GM18858 (cell line): ENCODE measurements around the gene OR11L1.

Experiments used
- ATAC-seq: cut with Tn5 transposase; IDR thresholded peaks from one replicate; pipeline ENCODE4 v1.9.1; 2021; ENCODE audit not compliant: unreplicated experiment

Gene OR11L1

DNA sequence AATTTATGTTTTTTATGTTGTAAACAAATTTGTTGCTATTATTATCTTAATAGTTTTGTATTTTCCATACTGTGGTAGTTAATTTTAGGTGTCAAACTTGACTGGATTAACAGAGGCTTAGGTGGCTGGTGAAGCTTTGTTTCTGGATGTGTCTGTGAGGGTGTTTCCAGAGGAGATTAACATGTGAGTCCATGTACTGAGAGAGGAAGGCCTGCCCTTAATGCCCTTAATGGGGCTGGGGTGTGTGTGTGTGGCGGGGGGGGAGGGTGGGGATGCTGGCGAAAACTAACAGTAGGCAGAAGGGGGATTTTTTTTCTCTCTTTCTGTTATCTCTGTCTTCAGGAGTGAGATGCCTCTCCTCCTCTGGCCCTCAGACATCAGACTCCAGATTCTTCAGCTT lies 19.6 kb downstream of the OR11L1 start:
- ATAC-seq, result no peak

DNA sequence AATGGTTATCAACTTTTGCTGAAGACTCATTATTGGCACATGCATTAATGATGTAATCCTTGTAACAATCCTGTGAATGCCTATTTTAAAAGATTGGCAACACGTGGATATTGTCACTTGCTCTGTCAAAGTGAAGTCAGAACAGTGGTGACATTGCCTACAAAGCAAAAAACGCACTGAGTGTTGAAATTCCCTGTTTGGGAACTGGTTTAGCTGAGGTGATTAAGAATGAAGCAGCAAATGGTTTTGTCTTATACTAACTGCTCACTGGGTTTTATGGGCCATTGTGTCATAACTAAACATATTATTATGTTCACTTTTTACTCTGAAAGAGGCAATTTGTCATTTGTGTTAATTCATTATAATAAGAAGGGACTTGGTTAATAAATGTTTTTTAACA lies 29.1 kb downstream of the OR11L1 start:
- ATAC-seq, result no peak

DNA sequence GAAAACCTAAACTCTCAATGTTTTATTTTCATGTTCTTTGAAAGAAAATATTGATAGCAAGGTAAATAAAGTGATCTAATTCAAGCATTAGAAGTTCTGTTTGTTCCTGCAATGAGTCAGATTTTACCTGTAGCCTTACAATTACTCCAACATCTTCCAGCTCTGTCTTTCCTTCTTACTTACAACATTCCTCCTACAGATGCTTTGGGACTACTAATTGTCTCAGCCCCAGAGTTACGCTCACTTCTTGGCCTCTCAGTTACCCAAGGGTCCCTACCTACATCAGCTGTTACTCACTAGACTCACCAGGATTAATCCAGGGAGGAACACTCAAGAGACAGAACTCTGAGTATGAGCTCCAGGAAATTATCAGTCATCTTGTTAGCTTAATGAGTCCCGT lies 44.2 kb downstream of the OR11L1 start:
- no peak for ATAC-seq
